ENCODE data around the gene METTL25B.

The METTL25B gene

DNA sequence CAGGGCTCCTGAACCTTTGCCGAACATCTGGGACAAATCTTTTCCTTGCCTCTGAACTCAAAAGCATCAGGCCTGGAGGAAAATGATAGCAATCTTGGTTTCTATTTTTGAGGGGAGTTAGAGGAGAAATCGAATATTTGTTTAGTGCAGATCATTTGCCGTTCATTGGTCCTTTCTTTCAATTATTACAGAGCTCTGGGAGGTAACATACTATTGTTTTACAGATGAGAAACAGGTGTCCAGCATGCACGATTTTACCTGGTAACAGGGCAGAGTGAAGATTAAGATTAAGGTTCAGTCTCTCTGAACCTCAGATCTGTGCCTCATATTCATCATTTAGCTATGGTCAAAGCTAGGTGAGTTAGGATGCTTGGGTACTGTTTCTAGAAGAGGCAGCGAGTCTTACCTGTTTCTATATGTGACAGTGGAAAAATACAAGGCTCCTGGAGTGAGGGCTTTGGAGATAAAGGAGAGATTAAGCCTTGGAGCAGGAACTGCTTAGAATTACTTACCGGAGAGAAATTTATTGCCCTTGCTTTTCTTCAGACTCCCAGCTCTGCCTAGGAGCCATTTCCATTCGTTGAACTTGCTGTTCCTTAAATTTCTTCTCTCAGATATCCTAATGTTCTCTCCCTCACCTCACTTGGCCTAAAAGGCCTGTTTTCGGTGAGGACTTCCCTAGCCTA lies 40.5 kb downstream of the METTL25B start:
- DNase-seq (ENCODE audit: low read depth) = no peak

DNA sequence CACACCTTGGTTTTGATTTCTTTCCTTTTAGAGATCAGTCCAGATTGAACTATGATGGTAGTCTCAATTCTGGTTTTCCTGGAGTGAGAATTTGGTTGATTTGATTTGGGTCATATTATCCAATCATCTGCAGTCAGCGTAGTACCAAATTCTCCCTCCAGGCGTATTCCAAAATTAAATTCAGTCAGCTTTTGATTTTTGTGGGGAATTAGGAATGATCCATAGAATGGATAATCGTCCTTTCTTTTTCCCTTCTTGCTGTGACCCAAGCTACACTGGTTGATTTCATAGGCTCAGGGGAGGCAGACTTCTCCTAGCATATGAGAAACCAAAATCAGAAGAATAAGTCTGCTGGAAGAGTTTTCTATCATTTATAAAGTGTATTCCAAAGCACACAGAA lies 44.0 kb downstream of the METTL25B start:
- no peak for DNase-seq (ENCODE audit: low read depth)

DNA sequence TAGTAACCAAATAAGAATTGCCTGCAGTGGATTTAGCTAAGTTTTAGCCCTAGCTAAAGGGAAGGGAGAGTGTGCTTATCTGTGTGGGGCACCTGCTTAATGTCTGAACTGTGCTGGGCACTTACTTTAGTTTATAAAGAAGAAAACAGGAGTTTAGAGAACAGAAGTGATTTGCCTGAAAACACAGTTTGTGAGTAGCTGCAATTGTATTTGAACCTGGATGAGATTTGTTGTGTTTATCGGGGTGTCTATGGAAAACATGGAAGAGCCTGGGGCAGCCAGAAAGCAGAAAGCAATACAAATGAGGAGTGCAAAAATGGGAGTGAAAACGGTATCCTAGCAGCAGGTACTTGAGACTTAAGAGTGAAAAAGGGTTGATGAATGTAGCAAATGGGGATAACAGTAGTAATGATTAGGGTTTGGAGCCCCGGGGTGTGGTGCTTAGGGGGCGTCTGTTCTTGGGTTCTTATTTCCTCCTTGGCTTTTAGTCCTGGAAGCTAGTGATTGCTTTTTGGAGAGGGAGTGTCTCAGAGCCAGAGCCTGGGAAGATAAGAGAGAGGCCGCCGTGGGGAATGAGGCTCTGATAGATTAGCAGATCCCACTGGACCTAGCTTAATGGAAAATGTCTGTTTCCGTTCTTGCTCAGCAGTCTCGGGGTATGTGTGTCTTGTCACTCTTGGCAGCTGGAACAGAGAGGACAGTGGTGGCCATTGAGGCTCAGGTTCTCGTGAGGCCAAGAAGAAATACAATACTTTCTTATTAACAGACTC lies 44.6 kb downstream of the METTL25B start:
- no peak for DNase-seq (ENCODE audit: low read depth)

DNA sequence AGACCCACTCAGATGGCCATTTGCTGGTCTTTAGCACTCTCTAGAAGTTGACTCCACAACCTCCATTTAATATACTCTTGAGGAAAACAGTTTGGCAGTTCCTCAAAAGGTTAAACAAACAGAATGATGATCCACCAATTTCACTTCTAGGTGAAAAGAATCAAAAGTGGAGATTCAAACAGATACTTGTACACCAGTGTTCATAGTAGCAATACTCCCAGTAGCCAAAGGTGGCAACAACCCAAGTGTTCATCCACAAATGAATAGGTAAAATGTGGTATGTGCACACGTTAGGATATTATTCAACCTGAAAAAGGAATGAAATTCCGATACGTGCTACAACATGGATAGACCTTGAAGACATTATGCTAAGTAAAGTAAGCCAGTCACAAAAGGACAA lies 45.3 kb downstream of the METTL25B start:
- no peak for DNase-seq (ENCODE audit: low read depth)

DNA sequence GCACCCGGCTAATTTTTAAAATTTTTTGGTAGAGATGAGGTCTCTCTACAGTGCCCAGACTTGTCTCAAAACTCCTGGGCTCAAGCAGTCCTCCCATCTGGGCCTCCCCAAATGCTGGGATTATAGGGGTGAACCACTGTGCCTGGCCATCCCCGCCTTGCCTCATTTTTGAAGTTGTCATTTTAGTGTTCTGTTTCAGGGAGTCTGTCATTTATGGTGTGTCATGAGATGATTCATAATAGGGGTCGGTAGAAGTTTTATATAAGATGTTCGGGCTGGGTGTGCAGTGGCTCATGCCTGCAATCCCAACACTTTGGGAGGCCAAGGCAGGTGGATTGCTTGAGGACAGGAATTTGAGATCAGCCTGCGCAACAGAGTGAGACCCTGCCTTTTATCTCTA lies 47.5 kb downstream of the METTL25B start:
- no peak for DNase-seq (ENCODE audit: low read depth)

DNA sequence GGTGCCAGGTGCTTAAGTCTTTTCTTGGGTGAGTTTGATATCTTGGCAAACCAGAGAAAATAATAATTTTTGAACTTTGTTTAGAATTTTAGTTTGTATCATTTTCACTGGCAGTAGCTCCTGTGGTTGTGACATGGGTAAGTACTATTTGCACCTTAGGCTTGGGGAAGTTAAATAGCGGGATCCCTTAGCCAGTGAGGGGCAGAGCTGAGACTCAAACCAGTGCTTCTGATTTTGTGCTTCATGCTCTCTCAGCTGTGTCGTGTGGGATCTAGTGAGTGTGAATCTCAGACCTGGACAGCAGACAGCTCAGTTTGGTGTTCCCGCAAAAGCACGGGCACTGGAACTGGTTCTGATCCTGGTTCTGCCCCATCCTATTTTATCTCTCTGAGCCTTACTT lies 48.7 kb downstream of the METTL25B start:
- no peak for DNase-seq (ENCODE audit: low read depth)

DNA sequence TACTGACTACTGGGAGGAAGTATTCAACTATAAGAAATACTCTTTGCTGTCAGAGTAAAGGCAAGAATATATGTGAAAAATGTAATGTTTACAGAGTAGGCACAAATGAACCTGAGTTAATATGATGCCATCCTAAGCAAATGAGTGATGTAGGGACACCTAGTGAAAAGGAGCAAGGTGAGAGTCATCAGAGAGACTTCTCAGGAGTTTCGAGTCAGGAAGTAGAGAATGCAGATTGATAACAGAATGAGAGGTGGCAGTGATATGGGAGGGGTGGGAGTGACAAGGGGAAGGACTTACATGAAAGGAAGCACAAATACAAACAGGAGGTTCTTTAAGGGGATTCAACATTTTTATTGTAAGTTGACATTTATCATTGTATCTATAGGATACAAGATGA lies 49.3 kb downstream of the METTL25B start:
- no peak for DNase-seq (ENCODE audit: low read depth)

DNA sequence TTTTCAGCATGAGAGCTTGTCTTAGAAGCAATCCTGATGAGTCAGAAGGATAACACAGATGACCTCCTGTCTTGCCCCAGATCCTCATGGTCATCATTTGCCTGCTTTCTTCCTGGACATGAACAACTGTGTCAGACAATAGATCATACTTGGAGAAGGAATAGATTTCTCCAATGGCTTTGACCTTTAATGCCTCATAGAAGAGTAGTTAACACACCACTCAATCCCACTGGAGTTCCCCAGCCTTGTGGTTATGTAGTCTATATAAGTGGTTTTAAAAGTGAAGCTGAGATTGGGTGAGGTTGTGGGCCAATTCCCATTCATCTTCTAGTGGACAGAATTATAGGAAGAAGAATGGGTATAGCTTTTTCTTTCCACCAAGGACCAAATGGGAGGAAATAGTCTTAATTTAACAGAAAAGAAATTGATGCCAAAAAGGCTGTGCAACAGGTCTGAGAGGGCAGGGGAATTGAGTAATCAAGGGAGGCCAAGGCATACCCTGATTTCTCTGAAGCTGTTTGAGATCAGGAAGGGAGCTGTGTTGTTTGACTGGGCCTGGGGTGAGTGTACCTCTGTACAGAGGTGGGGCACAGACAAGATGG lies 53.4 kb downstream of the METTL25B start:
- DNase-seq (ENCODE audit: low read depth) = no peak

DNA sequence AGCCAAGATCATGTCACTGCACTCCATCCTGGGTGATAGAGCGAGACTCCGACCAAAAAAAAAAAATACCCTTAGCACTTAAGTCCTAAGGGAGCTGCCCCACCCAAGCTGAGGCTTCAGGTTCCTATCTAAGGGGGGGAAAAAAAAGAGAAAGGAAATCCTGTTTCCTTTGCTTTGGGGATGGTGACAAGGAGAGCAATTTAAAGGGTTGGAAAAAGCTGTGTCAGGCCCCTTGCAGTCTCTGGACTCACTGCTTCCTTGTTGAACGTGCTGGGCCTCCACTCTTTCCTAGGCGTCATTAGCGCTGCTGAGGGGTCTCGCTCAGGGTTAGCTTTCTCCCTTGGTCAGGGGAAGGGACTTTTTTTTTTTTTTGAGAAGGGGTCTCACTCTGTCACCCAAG lies 57.2 kb downstream of the METTL25B start:
- no peak for DNase-seq (ENCODE audit: low read depth)

All from stimulated activated CD8-positive, alpha-beta memory T cell treated with anti-CD3 and anti-CD28 coated beads, Interleukin-12 subunit alpha, Interleukin-12 subunit beta, amount 100 ng/mL, for 1 hour (primary cell).